ENCODE data around the gene TBC1D9. TPM values are rescaled to one million over a fixed set of nuclear protein-coding genes. Genes with fewer than 3 reads are reported as not detected.

The TBC1D9 gene
- polyA plus RNA-seq, 3 donors = 13.6 to 33.5 (median 21.0) TPM

- Histone ChIP-seq H3K27me3 (ENCODE audit: control insufficient read depth in 2 of 2, insufficient read depth in 2 of 2, low read length in 2 of 2) (peaks cover 2 to 5% of the 10 kb centered on the region in 2 donors), H3K4me2 (replicated peaks; ENCODE audit: extremely low read depth, low read length, poor library complexity, severe bottlenecking) (no peak overlapping the region), H2AFZ (ENCODE audit: insufficient read depth, low read depth, low read length, poor library complexity, severe bottlenecking) (no peak overlapping the region), H4K20me1 (ENCODE audit: insufficient read depth, low read length) (no peaks in the 10 kb centered on the region), H3K79me2 (ENCODE audit: insufficient read depth, low read length) (no peaks in the 10 kb centered on the region), H3K27ac (ENCODE audit: low read depth in 1 of 2, low read length in 2 of 2) (no peak overlapping the region), H3K36me3 (replicated peaks in 1 of 2; ENCODE audit: control insufficient read depth in 1 of 2, insufficient read depth in 2 of 2, low read length in 2 of 2) (no peaks in the 10 kb centered on the region), H3K4me3 (replicated peaks in 1 of 3; ENCODE audit: low read depth in 2 of 3, low read length in 3 of 3) (no peak overlapping the region), H3K9me3 (replicated peaks in 1 of 2; ENCODE audit: control insufficient read depth in 1 of 2, insufficient read depth in 1 of 2, low read length in 2 of 2) (no peaks in the 10 kb centered on the region), H3K9ac (ENCODE audit: insufficient read depth, low read length, poor library complexity, severe bottlenecking) (no peak overlapping the region), H3K4me1 (ENCODE audit: control insufficient read depth in 1 of 2, insufficient read depth in 2 of 2, low read length in 2 of 2) (no peaks in the 10 kb centered on the region)
- 50% methylated on average over 1 of the region's 1 CpG for WGBS (ENCODE audit: insufficient coverage)
- peaks cover 2 to 10% (median 8%) of the 10 kb centered on the region in 7 donors for H3K9me3 Mint-ChIP-seq
- H3K4me1 Mint-ChIP-seq = no peaks in the 10 kb centered on the region
- H3K4me3 Mint-ChIP-seq = no peak overlapping the region
- H3K27me3 Mint-ChIP-seq (ENCODE audit: low read depth in 3 of 3) = peaks cover 3 to 14% (median 10%) of the 10 kb centered on the region in 3 donors
- DNase-seq = no peak
- H3K27ac Mint-ChIP-seq = no peak overlapping the region
- TF ChIP-seq, protein P1, sequence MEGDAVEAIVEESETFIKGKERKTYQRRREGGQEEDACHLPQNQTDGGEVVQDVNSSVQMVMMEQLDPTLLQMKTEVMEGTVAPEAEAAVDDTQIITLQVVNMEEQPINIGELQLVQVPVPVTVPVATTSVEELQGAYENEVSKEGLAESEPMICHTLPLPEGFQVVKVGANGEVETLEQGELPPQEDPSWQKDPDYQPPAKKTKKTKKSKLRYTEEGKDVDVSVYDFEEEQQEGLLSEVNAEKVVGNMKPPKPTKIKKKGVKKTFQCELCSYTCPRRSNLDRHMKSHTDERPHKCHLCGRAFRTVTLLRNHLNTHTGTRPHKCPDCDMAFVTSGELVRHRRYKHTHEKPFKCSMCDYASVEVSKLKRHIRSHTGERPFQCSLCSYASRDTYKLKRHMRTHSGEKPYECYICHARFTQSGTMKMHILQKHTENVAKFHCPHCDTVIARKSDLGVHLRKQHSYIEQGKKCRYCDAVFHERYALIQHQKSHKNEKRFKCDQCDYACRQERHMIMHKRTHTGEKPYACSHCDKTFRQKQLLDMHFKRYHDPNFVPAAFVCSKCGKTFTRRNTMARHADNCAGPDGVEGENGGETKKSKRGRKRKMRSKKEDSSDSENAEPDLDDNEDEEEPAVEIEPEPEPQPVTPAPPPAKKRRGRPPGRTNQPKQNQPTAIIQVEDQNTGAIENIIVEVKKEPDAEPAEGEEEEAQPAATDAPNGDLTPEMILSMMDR (IDR thresholded peaks at IDR 0.05) = no peak
- intact Hi-C loops (cut with micrococcal nuclease) = no loop called here
- H3K36me3 Mint-ChIP-seq = no peaks in the 10 kb centered on the region
Observed at GRCh38 chr4:140595065-140595464, 161.1 kb downstream of the TBC1D9 start.

- H3K4me3 Mint-ChIP-seq = no peak overlapping the region
- H3K27ac Mint-ChIP-seq = no peak overlapping the region
- Histone ChIP-seq H3K9ac (ENCODE audit: insufficient read depth, low read length, poor library complexity, severe bottlenecking) (no peak overlapping the region), H3K4me3 (replicated peaks in 1 of 3; ENCODE audit: low read depth in 2 of 3, low read length in 3 of 3) (no peak overlapping the region), H3K27me3 (ENCODE audit: control insufficient read depth in 2 of 2, insufficient read depth in 2 of 2, low read length in 2 of 2) (peaks cover 9 to 10% of the 10 kb centered on the region in 2 donors), H3K79me2 (ENCODE audit: insufficient read depth, low read length) (no peaks in the 10 kb centered on the region), H3K9me3 (replicated peaks in 1 of 2; ENCODE audit: control insufficient read depth in 1 of 2, insufficient read depth in 1 of 2, low read length in 2 of 2) (peaks cover 0 to 3% of the 10 kb centered on the region in 2 donors), H3K36me3 (replicated peaks in 1 of 2; ENCODE audit: control insufficient read depth in 1 of 2, insufficient read depth in 2 of 2, low read length in 2 of 2) (no peaks in the 10 kb centered on the region), H3K4me2 (replicated peaks; ENCODE audit: extremely low read depth, low read length, poor library complexity, severe bottlenecking) (no peak overlapping the region), H3K27ac (ENCODE audit: low read depth in 1 of 2, low read length in 2 of 2) (no peak overlapping the region), H3K4me1 (ENCODE audit: control insufficient read depth in 1 of 2, insufficient read depth in 2 of 2, low read length in 2 of 2) (no peaks in the 10 kb centered on the region), H4K20me1 (ENCODE audit: insufficient read depth, low read length) (no peaks in the 10 kb centered on the region), H2AFZ (ENCODE audit: insufficient read depth, low read depth, low read length, poor library complexity, severe bottlenecking) (no peak overlapping the region)
- TF ChIP-seq, protein P1 (IDR thresholded peaks at IDR 0.05) = no peak
- no peaks in the 10 kb centered on the region for H3K36me3 Mint-ChIP-seq
- no CpG with 5 or more reads among the region's 1 CpG for WGBS (ENCODE audit: insufficient coverage)
- intact Hi-C loops (cut with micrococcal nuclease) = no loop called here
- H3K27me3 Mint-ChIP-seq (ENCODE audit: low read depth in 3 of 3) = peaks cover 17 to 29% (median 17%) of the 10 kb centered on the region in 3 donors
- no peak for DNase-seq
- no peaks in the 10 kb centered on the region for H3K4me1 Mint-ChIP-seq
- peaks cover 0 to 3% (median 0%) of the 10 kb centered on the region in 7 donors for H3K9me3 Mint-ChIP-seq
Observed at GRCh38 chr4:140584439-140584838, 171.7 kb downstream of the TBC1D9 start.

Data from CD14-positive monocyte (primary cell).